ENCODE data around the gene PUM1. TPM values are rescaled to one million over a fixed set of nuclear protein-coding genes. Genes with fewer than 3 reads are reported as not detected.

PUM1 gene
- total and polyA plus RNA-seq, 2 of the 8 experiments (the other 6 are each of a cell fraction or from before 2014, with no cell fraction given) = 122 to 177 TPM

GRCh38 chr1:31082385-31082784 is 16.9 kb upstream of the PUM1 start (continued):
- TF ChIP-seq CTCF (IDR thresholded peaks at IDR 0.05; ENCODE audit: control extremely low read depth in 1 of 3, insufficient read depth in 1 of 3, low read depth in 1 of 3, low read length in 3 of 3) (no peak), TCF12 (IDR thresholded peaks at IDR 0.05; ENCODE audit: low read depth, low read length) (no peak), SP4 (IDR thresholded peaks at IDR 0.05; ENCODE audit: low read length) (no peak), ATF2 (IDR thresholded peaks at IDR 0.05; ENCODE audit: low read length) (no peak)

All from H1 (cell line).